OCI-LY1 (cell line): ENCODE measurements around the gene LRRN4.

Source experiments
- CTCF ChIP-seq: fragments of 200-600 bp; sonication (generic), shearing (Covaris generic); IDR thresholded peaks from 2 replicates; pipeline ENCODE4 v1.5.1; 2017; ENCODE audit warnings: mild to moderate bottlenecking, antibody characterized with exemption, low read length, moderate library complexity, mixed read lengths
- EZH2 ChIP-seq: fragments of 200-600 bp; sonication (generic), shearing (Covaris generic); IDR thresholded peaks from 2 replicates; pipeline ENCODE4 v1.8.0; 2017; ENCODE audit warnings: borderline replicate concordance, mixed run types, mild to moderate bottlenecking, antibody characterized with exemption, low read length, moderate library complexity, mixed read lengths

DNA sequence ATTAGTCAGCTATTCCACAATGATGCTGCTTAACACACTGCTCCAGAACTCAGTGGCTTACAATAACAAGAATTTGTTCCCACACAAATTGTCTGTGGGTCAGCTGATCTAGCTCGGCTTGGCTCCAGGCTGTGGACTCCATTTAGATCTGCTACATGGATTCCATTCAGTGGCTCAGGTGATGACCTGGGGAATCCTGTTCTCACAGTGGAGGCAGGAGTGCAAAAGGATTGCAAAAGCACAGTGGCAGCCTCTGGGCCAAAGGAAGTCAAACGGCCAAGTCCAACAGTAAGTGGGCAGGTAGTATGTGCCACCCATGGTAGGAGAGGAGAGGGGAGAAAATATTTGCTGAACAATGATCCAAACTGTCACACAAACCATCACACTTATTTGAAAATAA is 15.8 kb upstream of the LRRN4 start:
- TF ChIP-seq CTCF: no peak
- no peak for TF ChIP-seq EZH2
